ENCODE data around the gene AP2M1.

Gene AP2M1

DNA sequence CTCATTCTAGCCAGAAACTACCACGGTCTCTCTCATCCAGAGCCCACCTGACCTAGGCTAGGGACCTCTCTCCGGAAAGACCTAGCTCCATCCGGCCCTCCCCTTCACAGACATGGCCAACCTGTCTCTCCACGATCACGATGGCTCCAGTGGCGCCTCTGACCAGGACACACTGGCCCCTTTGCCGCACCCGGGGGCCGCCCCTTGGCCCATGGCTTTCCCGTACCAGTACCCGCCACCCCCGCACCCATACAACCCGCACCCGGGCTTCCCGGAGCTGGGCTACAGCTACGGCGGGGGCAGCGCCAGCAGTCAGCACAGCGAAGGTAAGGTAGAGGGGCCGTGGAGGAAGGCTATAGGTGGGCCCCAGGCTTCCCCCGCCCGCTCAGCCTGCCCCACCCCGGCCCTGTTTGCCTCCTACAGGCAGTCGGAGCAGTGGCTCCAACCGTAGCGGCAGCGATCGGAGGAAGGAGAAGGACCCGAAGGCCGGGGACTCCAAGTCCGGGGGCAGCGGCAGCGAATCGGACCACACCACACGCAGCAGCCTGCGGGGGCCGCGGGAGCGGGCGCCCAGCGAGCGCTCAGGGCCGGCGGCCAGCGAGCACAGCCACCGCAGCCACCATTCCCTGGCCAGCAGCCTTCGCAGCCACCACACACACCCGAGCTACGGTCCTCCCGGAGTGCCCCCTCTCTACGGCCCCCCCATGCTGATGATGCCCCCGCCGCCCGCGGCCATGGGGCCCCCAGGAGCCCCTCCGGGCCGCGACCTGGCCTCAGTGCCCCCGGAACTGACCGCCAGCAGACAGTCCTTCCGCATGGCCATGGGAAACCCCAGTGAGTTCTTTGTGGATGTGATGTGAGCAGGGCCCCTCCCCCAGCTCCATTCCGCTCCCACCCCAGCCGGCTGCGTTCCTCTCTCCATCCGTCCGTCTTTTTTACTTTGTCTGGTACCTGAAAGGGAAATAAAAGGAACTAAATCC is 4.5 kb upstream of the AP2M1 start:
- Mint-ChIP-seq H3K36me3 (no peaks in the 10 kb centered on the region), H3K27me3 (no peaks in the 10 kb centered on the region), H3K4me1 (peaks cover under 1% of the 10 kb centered on the region), H3K27ac (no peak overlapping the region), H3K4me3 (no peak overlapping the region), H3K9me3 (no peaks in the 10 kb centered on the region)

DNA sequence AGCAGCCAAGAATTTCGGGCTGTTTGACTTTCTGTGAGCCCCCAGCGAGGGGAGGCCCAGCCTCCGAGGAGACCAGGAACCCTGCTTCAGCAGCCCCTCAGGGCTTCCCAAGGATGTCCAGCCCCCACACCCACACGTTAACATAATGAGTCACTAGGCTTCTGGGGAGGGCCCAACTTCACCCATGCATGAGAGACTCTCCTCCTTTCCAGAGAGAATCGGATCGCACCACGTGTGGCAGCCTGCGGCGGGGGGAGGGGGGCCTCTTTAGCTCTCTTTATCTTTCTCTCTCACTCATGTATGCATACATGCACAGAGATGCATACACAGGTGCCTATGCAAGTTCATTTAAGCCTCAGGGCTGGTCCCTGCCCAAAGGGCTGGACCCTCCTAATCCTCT is 3.1 kb upstream of the AP2M1 start:
- Mint-ChIP-seq H3K36me3 (peaks cover 2% of the 10 kb centered on the region), H3K4me3 (no peak overlapping the region), H3K9me3 (no peaks in the 10 kb centered on the region), H3K27ac (no peak overlapping the region), H3K4me1 (peaks cover 13% of the 10 kb centered on the region), H3K27me3 (no peaks in the 10 kb centered on the region)

DNA sequence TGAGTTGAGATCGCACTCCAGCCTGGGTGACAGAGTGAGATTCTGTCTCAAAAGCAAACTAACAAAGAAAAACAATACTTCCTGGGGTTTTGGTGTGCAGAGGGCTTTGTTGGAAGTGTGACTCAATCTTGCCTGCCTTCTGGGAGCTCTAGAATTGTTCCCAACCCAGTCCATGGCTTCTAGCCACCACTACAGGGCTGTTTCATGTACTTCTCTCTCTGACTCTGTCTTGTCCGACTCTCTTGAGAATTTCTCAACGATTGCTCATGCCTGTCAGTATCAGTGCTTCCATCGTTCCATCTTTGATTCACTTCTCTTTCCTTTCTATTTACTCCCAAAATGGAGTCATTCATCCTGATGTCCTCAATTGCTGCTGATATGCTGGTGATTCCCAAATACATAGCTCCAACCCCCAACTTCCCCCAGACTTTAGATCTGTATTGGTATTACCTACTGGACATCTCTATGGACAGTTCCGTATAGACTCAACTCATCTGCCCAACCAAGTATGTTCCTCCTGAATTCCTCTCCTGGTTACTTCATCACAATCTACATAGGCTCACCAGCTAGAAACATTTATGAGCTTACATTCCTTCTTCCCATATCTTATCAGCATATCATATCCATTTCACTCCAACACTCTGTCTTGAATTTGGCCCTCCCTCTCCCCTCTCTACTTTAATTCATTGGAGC is 1.8 kb upstream of the AP2M1 start:
- Mint-ChIP-seq H3K4me3 (no peak overlapping the region), H3K9me3 (no peaks in the 10 kb centered on the region), H3K36me3 (peaks cover 2% of the 10 kb centered on the region), H3K27ac (peak overlapping the region; percentile 6), H3K27me3 (no peaks in the 10 kb centered on the region), H3K4me1 (peaks cover 21% of the 10 kb centered on the region)

DNA sequence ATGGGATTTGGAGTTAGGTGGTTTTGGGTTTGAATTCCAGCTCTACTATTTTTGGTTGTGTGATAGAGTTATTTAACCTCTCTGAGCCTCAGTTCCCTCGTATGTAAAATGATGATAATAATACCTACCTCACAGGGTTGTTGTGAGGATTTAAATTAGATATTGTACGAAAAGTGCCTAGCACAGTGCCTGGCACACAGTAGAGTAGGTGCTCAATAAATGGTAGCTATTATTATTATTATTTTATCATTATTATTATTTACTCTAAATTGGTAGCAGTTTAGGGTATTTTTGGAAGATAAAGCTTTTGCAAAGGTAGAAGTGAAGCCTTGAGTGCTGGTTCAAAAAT is 1.3 kb upstream of the AP2M1 start:
- peaks cover 5% of the 10 kb centered on the region for H3K36me3 Mint-ChIP-seq
- no peaks in the 10 kb centered on the region for H3K9me3 Mint-ChIP-seq
- no peak overlapping the region for H3K4me3 Mint-ChIP-seq

DNA sequence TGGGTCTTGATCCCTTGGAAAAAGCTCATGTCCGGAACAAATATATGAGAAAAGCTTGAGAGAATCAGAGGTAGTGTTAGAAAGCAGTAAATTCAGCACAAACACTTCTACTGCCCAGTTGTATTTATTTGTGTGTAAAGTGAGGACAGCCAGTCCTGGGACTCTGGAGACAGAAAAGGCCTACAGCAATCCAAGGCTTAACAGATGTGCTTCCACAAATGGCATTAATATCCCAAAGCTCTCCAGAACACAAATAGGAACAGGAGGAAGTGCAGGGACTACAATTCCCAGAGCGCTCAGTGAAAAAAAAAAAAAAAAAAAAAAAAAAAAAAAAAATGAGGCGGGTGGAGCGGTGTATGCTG is 390 bp upstream of the AP2M1 start:
- H3K9me3 Mint-ChIP-seq: no peaks in the 10 kb centered on the region
- H3K27ac Mint-ChIP-seq: peak overlapping the region; percentile 92
- peak overlapping the region; percentile 99 for H3K4me3 Mint-ChIP-seq
- H3K4me1 Mint-ChIP-seq: peaks cover 26% of the 10 kb centered on the region
- peaks cover 5% of the 10 kb centered on the region for H3K36me3 Mint-ChIP-seq
- H3K27me3 Mint-ChIP-seq: no peaks in the 10 kb centered on the region

More for the DNA sequence above, 1.3 kb upstream of the AP2M1 start:
- Mint-ChIP-seq H3K27me3 (no peaks in the 10 kb centered on the region), H3K4me1 (peaks cover 26% of the 10 kb centered on the region), H3K27ac (peak overlapping the region; percentile 6)

DNA sequence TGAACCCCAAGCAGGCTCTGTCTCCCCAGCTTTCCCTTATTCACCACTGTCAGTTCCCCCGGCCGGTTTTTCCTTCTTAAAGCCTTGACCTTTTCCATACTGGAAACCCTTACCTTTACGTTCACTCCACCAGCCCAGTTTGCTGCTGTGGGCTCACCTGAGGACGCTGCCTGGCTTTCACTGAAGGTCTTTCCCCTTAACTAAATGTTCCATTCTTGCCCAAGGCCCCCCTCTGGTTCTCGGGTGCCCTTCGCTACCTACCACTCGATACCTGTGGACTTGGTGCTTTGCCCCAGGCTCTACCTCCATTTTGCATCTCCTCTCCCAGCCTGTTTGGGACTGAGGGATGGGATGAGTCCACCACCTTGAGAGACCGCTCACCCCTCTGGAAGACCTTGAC is 851 bp downstream of the AP2M1 start:
- H3K4me1 Mint-ChIP-seq: peaks cover 26% of the 10 kb centered on the region
- H3K4me3 Mint-ChIP-seq: peak overlapping the region; percentile 99
- H3K36me3 Mint-ChIP-seq: peaks cover 5% of the 10 kb centered on the region
- no peaks in the 10 kb centered on the region for H3K9me3 Mint-ChIP-seq
- H3K27me3 Mint-ChIP-seq: no peaks in the 10 kb centered on the region
- peak overlapping the region; percentile 86 for H3K27ac Mint-ChIP-seq

DNA sequence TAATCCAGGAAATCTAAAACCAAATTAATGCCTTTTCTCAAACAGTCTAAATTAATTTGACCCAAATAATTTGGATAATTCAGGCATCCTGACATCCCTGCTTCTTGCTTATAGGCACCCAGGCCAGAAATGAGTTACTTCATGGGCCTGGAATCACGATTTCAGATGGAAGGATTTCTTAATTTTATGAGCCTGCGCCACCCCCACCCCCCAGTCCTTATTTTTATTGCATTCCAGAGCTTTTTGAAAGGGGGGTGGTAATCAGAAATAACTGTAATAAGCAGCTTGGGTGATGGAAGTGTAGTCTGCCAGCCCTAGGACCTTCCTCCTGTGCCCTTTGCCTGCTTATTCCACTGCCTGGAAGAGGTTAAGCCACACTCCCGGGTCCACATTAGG is 1.3 kb downstream of the AP2M1 start:
- peaks cover 5% of the 10 kb centered on the region for H3K36me3 Mint-ChIP-seq
- peaks cover 26% of the 10 kb centered on the region for H3K4me1 Mint-ChIP-seq
- H3K27me3 Mint-ChIP-seq: no peaks in the 10 kb centered on the region
- no peaks in the 10 kb centered on the region for H3K9me3 Mint-ChIP-seq
- no peak overlapping the region for H3K27ac Mint-ChIP-seq
- peak overlapping the region; percentile 99 for H3K4me3 Mint-ChIP-seq

DNA sequence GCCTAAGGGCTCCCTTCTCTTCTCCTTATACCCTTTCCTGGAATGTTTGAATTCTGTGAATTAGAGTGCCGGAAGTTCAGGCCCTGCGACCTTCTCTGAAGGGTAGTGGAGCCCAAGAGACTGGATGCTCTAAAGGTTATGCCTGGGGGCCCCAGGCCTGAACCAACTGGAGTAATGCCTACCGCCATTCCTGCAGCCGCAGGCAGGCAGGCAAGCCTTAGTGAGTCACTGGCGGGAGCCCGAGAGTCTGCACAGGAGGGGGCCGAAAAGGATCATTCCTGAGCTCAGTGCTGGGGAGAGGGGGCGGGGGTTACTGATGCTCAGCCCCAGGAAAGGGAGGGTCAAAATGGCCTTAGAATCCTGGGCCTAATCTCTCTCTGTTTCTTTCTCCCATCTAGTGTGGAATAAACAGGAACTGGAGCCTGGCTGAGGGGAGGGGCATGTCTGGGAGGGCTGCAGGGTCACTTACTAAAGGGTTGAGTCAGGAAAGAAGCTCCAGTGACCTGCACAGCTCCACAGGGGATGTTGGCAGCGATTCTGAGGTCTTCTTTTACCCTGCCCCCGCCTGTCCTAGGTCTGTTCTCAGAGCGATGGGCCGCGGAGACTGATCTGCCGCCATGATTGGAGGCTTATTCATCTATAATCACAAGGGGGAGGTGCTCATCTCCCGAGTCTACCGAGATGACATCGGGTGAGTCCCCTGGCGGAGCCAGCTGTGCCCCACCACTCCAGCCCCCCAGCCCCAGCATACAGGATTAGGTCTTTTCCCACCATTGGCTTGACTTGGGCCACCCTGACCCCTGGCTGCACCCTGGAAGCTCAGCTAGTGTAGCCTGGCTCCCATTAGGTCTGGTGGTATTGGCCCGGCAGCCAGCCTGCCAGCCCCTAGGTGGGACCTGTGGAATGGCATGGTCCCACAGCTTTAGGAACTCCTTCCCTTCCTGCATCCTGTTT is 2.0 kb downstream of the AP2M1 start:
- Mint-ChIP-seq H3K27ac (no peak overlapping the region), H3K9me3 (no peaks in the 10 kb centered on the region), H3K4me1 (peaks cover 26% of the 10 kb centered on the region), H3K27me3 (no peaks in the 10 kb centered on the region), H3K36me3 (peaks cover 5% of the 10 kb centered on the region), H3K4me3 (peak overlapping the region; percentile 67)

DNA sequence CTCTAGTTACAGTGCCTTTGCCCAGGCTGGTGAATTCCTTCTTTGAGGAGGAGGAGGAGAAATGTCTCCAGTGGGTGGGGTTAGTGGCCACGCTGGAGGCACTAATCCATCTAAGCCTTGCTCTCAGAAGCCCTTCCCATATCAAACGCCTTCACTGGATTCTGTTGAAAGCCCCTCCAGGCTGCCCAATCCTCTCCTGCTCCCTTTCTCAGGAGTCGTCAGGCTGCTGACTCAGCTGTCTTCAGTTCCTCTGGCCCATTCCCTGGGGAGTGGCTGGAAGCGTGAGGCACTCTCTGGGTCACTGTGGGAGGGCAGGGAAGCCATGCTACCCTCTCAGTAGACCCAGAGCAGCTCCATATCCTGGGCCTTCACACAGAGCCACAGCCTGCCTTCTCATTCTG is 2.7 kb downstream of the AP2M1 start:
- Mint-ChIP-seq H3K4me1 (peaks cover 26% of the 10 kb centered on the region), H3K9me3 (no peaks in the 10 kb centered on the region), H3K27ac (no peak overlapping the region), H3K36me3 (peaks cover 5% of the 10 kb centered on the region), H3K4me3 (peak overlapping the region; percentile 39), H3K27me3 (no peaks in the 10 kb centered on the region)

DNA sequence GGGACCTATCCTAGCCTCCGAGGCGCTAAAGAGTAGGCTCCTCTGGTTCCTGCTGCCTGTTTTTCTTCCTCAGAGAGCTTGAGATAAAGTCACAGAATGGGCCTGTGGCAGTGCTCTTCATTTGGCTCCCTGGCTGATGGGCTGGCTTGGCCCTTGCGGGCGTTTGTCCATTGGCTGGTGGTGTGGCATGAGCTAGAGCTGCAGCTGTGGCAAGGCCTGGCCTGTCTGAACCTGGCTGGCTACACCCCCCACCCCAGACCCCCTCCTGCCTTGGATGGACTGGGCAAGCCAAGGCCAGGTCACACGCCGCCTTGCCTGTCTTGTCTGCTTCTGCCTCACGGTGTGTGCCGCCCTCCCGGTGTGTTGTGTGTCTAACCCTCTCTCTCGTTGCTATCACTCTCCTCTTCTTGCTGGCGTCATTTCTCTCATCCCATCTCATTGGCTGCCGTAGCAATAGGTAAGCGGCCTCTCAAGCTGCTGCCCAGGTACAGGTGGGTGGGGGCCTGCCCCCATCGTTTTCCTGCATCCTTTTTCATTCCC is 3.2 kb downstream of the AP2M1 start:
- Mint-ChIP-seq H3K27ac (no peak overlapping the region), H3K36me3 (peaks cover 5% of the 10 kb centered on the region), H3K4me1 (peaks cover 26% of the 10 kb centered on the region), H3K27me3 (no peaks in the 10 kb centered on the region), H3K9me3 (no peaks in the 10 kb centered on the region), H3K4me3 (peak overlapping the region; percentile 7)

DNA sequence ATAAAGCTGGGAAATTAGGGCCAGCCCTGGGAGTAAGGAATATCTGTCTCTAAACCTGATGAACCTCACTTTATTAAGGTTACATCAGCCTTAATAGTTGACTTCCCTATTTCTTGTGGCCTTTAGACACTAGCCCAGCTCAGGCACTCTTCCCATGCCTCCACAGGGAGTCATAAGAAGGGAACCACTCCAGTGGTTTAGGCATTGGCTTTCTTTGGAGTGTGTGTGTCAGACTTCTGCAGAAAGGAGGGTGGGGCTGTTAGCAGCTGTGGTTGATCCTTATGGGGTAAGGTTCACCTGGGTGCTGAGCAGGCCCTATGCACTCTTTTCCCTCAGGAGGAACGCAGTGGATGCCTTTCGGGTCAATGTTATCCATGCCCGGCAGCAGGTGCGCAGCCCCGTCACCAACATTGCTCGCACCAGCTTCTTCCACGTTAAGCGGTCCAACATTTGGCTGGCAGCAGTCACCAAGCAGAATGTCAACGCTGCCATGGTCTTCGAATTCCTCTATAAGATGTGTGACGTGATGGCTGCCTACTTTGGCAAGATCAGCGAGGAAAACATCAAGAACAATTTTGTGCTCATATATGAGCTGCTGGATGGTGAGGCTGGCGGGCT is 4.0 kb downstream of the AP2M1 start:
- Mint-ChIP-seq H3K27me3 (no peaks in the 10 kb centered on the region), H3K4me1 (peaks cover 26% of the 10 kb centered on the region), H3K9me3 (no peaks in the 10 kb centered on the region), H3K27ac (no peak overlapping the region), H3K4me3 (no peak overlapping the region), H3K36me3 (peaks cover 8% of the 10 kb centered on the region)

DNA sequence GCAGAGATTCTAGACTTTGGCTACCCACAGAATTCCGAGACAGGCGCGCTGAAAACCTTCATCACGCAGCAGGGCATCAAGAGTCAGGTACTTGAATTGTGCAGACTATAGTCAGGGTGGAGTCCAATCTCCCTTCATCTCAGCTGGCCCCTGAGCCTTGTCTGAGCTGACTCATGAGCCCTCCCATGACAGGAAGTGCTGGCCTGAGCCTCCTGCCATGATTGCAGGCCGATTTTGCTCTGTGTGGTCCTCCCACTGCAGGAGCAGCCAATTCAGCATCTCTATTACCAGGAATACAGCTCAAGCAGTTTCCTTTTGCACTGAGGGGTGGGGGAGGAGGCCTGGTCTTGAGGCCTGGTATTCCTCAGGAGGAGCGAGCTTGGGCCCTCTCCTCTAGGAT is 5.5 kb downstream of the AP2M1 start:
- peaks cover 8% of the 10 kb centered on the region for H3K36me3 Mint-ChIP-seq
- H3K4me3 Mint-ChIP-seq: no peak overlapping the region
- no peak overlapping the region for H3K27ac Mint-ChIP-seq
- no peaks in the 10 kb centered on the region for H3K9me3 Mint-ChIP-seq
- peaks cover 33% of the 10 kb centered on the region for H3K4me1 Mint-ChIP-seq
- no peaks in the 10 kb centered on the region for H3K27me3 Mint-ChIP-seq

DNA sequence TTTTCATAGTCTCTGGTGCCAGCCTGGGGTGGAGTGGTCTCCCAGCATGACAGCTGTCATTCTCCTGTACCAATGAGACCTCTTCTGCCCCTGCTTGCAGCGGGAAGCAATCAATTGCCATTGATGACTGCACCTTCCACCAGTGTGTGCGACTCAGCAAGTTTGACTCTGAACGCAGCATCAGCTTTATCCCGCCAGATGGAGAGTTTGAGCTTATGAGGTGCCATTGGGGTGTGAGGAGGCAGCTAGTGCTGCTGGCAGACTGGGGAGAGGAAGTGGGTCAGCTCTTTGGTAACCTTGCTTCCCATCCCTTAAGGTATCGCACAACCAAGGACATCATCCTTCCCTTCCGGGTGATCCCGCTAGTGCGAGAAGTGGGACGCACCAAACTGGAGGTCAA is 6.9 kb downstream of the AP2M1 start:
- Mint-ChIP-seq H3K4me3 (no peak overlapping the region), H3K4me1 (peaks cover 32% of the 10 kb centered on the region), H3K9me3 (no peaks in the 10 kb centered on the region), H3K27ac (no peak overlapping the region), H3K27me3 (no peaks in the 10 kb centered on the region), H3K36me3 (peaks cover 8% of the 10 kb centered on the region)

DNA sequence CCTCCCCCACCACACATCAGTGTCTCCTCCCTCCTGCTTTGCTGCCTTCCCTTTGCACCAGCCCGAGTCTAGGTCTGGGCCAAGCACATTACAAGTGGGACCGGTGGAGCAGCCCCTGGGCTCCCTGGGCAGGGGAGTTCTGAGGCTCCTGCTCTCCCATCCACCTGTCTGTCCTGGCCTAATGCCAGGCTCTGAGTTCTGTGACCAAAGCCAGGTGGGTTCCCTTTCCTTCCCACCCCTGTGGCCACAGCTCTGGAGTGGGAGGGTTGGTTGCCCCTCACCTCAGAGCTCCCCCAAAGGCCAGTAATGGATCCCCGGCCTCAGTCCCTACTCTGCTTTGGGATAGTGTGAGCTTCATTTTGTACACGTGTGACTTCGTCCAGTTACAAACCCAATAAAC is 9.0 kb downstream of the AP2M1 start:
- Mint-ChIP-seq H3K4me3 (no peak overlapping the region), H3K27me3 (no peaks in the 10 kb centered on the region), H3K36me3 (peaks cover 5% of the 10 kb centered on the region)

More for the DNA sequence above, 9.0 kb downstream of the AP2M1 start:
- H3K9me3 Mint-ChIP-seq: no peaks in the 10 kb centered on the region
- peaks cover 39% of the 10 kb centered on the region for H3K4me1 Mint-ChIP-seq
- peak overlapping the region; percentile 35 for H3K27ac Mint-ChIP-seq
